HG02973 (cell line): ENCODE data around the gene TTLL7.
A peak's percentile ranks its signal among the peaks of the same experiment; 100 is the strongest.
"Not testable (repeated sequence)": the region's sequence is repeated elsewhere in the genome, so short reads cannot be mapped to it uniquely, and the experiment has no call there.

Experiments
- ATAC-seq: cut with Tn5 transposase; IDR thresholded peaks from one replicate; pipeline ENCODE4 v1.9.1; 2021; ENCODE audit warnings: moderate library complexity; ENCODE audit not compliant: unreplicated experiment

TTLL7 gene

DNA sequence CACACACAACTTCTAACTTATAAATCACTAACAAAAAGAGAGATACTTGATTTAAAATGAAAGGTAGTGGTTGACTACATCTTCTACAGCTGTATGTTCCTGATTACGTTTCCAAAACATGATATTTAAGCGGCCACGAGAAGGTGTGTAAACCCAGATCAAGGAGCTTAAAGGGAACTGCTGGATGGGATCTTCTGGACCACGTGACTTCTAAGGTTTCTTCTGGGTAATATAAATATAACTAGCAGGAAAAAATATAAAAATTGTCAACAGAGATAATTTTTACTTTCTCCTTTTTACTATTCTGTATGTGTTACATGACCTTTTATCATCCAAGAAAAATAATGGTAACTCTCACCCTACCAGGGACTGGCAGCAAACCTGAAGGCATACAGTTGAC lies 66.2 kb downstream of the TTLL7 start:
- no peak for ATAC-seq

DNA sequence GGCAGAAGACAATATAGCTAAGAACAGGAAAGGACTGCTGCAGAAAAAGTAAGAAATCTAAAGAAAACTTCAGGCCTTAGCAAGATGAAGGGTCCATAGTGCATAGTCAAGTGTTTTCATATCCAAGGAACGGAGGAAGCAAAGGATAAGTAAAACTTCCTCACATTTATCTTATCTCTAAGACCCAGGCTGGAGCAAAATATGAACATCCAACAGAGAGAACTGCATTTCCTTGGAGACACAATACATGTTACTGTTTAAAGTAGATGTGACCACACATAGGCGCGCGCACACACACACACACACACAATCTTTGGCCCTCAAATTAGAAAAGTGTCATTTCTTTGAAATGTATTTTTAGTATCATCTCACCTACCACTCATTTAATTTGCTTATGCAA lies 66.7 kb downstream of the TTLL7 start:
- ATAC-seq, result no peak

DNA sequence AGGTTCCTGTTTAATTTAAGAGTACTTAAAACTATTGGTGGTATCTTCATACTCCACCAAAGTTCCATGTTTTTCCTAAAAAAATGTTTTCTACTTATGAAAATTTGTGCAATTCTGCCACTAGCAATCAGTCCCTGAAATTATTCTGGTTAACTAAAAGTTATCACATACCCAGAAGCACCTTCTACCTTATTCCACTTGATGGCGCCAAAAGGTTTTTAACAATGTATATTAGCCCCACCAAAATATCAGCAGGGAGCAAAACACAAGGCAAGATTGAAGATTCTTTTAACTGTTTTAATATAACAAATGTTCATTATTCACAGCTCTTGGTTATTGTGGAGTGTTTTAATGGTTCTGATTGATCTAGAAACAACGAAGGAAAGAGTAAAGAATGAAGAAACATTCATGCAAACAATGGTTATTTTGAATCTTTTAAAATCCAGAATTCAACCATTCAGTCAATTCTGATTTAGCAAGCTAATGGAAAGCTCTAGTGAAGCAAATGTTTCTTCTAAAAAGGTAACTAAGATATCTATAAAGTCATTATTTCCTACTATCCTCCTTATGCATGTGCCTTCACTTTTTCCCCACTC lies 67.2 kb downstream of the TTLL7 start:
- ATAC-seq, result peak; percentile 80

DNA sequence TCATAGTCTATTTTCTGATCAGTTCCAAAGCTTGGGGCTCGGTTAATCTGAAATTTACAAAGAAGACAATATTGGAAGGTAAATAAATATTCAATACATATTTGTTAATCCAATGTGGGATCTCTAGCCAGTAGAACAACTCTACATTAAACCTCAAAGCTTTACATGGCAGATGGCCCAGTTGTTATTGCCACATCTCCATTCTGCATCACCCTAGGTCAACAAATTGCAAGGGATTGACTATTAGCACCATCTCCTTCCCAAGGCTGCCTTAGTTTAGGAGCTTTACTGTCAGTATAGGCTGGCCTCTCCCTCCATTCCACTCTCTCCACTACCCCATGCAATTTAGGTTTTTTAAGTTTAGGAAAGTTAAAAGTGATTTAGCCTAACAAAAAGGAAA lies 69.7 kb downstream of the TTLL7 start:
- no peak for ATAC-seq

DNA sequence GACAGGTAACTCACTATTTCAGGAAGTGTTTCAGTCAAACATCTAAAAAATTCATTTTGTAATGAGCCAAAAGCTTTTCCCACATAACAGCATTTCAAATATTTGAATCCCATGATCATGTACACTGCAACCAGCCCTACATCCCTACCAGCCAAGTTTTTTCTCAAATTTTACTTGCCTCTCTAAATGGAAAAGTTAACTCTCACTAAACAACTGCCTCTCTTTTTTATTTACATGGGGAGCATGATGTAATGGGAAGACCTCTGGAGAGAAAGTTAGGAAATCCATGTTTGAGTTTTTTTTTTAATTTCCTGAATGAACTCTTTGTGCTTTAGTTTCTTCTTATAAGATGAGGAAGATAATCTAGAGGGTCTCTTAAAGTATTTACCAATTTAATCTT lies 70.5 kb downstream of the TTLL7 start:
- ATAC-seq, result no peak

DNA sequence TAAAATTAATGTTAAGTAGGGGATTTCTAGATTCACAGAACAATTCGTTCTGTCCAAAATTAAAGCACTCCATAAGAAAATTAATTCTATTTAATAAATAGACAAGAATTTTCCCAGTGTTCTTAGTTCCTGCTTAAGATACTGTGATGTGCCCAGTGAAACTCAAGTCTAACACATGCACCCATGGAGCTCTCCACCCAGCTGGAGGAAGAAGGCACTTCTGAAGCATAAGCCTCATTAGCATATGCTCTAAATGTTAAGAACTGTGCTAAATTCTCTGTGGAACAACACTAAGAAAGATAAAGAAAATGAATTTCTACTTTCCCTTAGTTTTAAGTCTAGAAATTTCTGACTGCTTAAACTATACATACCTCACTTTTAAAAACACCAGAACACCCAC lies 71.2 kb downstream of the TTLL7 start:
- ATAC-seq, result no peak

DNA sequence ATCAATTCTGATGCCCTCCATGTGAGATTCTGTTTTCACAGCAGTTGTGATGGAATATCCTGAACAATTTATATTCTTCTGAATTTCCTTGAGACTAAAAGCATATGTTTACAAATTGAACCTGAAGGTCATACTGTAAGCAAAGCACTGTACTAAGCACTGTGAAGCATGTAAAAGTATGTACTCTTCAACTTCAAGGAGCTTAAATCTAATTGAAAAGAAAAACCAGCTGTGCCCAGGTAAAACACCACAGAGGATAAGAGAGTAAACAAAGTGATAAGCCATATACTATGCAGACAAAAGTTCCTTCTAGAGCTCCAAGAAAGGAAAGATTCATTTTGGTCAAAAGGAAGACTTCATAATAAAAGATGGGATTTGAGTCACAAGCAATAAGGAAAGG lies 71.9 kb downstream of the TTLL7 start:
- no peak for ATAC-seq

DNA sequence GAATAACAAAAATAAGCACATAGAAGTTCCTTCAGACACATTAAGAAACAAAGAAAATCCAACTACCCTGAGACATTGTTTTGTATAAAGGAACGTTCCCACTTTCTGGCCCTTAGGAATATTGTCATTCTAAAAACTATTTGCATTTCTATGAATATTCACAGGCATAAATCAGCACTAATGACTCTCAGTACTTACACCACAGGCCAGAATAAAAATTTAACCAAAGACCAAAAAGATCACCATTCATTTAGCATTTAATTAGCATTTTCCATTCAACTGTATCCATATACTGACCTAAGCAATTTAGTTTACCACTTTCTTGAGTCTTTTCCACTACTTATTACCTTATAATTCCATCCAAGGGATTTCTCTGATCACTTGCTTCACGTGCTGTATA lies 75.4 kb downstream of the TTLL7 start:
- no peak for ATAC-seq

DNA sequence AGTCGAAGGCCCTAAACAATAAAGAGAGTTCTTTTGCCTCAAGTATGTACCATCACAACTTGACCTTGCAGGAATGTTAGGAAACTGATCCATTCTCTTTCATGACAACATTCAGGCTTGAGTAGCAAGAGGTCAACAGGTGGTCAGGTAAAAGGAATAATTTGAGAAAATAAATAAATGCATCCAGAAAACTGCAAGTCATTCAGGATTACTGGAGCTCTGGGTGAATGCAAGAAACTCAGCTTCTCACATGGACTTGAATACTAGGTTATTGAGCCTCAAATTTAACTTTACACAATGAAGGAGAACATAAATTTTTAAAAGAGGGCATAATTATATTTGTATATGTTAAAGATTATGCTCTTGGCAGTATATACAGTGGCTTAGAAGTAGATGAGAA lies 76.5 kb downstream of the TTLL7 start:
- no peak for ATAC-seq

DNA sequence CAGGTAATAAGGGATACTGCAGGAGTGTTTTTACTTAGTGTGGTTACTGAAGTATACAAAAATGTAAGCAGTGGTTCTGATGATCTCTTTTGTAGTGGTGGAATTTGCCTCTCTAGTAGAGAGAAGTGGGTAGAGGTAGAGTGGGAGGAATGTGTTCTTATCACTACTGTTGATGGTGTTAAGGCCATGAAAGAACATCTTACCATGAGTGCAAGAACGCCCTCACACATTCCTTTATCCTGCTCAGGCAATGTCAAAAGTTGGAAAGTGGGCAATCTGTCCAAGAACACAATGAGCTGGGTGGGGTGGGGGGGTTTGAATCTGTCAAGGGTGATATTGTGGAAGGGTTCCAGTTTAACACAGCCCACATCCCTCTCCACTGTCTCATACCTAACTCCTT lies 78.6 kb downstream of the TTLL7 start:
- ATAC-seq, result no peak

DNA sequence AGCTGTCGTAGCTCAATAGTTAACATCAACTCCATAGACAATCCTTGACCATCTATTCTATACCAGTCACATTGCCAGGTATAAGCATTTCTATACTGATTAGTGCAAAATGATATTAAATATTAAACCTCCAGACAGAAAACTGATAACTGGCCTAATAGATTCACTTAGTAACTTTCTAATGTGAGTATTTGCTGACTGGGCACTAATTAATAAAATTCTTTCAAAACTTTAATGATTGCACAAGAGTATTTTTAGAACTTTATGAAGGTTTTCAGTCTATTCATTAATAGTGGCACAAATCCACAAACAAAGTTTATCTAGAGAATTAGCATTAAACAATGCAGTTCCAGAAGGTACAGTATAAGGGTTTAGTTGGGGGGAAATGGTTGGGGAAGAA lies 79.1 kb downstream of the TTLL7 start:
- ATAC-seq, result no peak

DNA sequence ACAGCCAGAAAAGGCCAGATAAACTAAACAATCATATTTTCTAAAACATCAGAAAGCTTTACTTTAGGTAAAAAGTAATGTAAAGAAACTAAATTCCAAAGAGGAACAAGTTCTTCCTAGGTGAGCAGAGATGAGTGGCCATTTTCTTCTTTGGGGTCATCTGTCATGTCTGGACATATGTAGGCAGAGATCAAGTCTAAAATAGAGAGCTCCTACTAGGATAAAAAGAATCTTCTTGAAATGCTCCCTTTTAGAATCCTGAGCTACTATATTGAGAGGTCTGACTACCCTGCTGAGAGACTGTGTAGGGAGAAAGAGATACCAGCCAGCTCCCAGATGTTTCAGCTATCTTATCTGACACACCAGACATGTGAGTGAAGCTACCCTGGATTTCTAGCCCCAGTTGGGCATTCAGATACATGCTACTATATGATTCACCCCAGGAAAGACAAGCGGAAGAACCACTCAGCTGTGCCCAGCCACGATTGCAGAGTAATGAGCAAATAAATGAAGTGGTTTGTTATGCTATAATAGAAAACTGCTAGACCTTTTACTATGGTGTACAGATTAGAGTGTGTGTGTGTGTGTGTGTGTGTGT lies 80.1 kb downstream of the TTLL7 start:
- ATAC-seq, result no peak

DNA sequence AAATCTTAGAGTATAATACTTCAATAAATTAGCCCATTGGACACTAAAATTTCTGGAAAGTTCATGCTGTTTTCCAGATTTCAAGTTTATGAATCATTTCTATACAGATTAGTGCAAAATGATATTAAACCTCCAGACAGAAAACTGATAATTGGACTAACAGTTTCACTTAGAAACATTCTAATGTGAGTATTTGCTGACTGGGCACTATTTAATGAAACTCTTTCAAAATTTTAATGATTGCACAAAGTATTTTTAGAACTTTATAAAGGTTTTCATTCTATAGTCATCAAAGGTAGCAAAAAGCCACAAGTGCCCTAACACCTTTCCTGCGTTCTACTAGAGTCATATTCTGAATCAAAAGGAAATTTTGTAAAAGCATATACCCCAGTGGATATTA lies 81.0 kb downstream of the TTLL7 start:
- no peak for ATAC-seq

DNA sequence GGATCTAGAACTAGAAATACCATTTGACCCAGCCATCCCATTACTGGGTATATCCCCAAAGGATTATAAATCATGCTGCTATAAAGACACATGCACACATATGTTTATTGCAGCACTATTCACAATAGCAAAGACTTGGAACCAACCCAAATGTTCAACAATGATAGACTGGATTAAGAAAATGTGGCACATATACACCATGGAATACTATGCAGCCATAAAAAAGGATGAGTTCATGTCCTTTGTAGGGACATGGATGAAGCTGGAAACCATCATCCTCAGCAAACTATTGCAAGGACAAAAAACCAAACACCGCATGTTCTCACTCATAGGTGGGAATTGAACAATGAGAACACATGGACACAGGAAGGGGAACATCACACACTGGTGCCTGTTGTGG lies 82.8 kb downstream of the TTLL7 start:
- not testable (repeated sequence) for ATAC-seq

DNA sequence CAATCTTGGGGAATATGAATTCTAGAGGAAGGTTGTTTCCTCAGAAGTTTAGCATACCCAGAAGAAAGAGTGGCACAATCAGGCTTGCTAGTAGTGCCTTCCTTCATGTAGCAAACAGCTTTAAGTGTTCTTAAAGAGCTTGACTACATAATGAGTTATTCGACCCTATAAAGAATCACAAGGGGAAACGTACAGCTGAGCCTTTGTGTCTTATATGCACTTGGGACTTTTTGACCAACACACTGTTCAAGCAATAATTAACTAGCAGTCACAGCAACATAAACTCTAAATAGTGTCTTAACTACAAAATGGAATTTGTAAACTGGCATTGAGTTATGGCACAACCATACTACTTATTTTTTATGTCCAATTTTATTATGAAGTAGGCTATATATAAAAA lies 86.1 kb downstream of the TTLL7 start:
- no peak for ATAC-seq

DNA sequence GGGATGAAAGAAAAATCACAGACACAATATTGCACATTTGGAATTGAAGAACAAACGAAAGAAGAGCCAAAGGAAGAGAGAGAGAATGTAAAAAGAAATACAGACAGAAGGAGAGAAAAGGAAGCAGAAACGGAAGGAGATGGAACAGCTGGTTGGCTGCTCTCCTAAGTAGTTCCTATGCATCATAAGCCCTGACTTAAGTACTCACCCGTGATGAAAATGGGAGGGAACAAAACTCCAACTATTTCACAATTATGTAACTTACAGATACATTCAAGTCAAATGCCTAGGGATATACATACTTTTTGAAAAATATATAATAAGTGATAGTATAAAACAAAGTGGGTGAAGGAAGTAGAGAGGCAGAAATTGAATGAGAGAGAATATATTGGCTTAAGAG lies 88.5 kb downstream of the TTLL7 start:
- no peak for ATAC-seq

DNA sequence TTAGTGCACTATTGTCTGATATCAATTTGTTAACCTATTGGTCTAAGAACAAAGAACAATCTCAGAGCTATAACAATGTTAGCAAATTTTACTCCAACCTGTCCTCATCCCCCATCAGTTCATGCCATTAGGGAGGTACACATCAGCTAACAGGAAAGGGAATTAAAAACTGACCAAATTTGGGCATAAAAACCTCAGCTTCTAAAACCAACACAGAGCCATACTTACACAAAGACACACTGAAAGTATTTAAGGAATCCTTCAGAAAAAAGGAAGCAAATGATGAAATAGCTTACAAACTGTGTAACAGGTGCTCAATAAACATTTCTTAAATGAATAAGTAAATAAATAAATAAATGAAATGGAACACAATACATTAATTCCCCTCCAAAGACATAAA lies 89.2 kb downstream of the TTLL7 start:
- ATAC-seq, result no peak

DNA sequence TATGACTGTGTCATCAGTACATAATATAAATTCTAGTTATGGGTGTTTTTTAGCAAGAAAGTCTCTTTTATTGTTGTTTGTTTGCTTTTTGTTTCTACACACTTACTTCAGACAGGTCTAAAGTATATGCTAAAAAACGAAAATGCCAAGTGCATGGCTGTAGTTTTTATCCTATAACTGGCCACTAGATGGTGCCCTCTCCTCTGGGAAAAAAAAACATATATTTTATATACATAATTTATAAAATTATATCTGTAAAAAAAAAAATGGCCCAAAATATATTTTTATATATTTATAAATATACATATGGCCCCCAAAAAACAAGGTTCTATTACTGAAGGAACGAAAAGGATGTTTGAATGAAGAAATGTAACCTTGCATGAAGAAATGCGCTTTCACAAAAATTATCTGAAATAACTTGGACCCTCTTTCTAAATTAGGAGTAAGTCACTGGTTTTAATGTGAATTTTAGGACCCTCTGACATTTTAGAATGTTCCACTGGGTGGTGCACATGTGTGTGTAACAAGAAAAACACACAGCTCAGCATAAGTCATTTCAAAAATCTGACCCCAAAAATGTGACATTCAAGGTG lies 93.5 kb downstream of the TTLL7 start:
- ATAC-seq, result no peak

DNA sequence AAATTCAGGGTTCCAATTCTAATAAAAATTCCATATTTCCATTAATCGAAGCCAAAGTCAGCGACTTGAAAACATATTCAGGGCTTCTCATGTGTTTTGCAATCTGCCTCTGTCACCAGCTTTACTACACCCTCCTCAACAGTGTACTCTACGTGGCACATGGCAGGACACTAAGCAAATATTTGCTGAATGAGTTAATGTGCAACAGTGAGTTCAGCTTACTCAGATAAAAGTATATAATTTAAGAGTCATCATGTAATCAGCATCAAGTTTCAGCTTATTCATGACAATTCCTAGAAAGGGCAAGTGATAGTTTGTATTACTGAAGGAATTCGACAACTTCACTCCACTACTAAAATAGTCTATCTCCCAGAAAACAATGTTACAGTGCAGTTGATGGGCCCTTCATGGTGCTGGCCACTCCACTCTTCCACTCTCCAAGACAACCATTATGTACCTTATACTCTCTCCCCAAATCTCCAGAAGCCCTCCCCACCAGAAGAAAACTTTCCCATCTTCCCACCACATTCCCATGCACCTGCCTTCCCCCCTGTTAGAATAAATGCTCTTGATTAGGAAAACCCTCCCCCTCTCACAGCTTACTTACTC lies 97.3 kb downstream of the TTLL7 start:
- no peak for ATAC-seq

DNA sequence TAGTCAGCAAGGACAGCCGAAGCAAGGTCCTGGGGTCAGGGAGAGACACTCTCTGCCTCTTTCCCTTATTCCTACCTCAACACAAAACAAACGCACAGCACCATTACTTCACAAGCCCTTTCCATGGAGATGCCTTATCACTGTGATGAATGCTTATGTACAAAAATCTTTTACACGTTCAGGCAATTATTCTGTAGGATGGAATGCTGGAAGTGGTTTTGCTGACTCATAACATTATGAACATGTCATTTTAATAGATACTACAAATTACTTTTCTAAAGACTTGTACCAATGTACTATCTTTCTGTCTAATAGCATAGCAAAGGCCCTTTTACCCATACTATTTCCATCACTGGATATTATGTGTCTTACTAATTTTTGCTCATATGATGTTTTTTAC lies 98.4 kb downstream of the TTLL7 start:
- ATAC-seq, result no peak

DNA sequence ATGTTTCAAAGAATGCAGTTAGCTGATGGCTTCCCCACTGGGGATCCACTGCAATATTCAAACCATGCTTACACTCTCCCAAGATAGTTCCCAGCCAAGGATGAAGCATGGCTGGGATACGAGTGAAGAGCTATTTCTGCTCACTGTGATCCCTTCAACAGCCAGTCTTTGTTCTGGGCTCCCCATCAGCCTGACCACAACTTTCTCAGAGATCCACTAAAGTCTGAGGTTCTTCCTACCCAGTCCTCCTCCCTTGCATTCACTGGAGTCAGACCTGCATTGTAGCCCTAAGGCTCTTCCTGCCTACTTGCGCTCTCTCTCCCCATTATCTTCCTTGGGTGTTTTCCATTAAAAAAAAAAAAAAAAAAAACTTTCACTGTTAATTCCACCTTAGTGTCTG lies 101.4 kb downstream of the TTLL7 start:
- no peak for ATAC-seq

DNA sequence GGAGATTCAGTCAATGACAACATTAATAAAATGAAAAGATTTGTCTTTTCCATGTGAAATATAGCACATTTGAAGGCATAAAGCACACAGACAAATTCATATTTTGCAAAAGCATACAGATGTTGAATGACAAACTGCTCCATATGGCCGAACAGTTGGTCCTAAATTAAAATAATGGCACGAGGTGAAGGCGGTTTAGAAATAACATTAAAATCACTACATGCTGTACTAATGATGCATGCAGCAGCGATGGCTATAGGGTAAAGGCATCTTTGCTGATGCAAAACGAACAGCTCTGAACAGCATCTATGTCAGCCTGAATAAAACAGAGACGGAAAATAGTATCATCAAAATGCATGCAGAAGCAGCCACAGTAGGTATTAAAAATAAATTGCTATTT lies 102.6 kb downstream of the TTLL7 start:
- no peak for ATAC-seq

DNA sequence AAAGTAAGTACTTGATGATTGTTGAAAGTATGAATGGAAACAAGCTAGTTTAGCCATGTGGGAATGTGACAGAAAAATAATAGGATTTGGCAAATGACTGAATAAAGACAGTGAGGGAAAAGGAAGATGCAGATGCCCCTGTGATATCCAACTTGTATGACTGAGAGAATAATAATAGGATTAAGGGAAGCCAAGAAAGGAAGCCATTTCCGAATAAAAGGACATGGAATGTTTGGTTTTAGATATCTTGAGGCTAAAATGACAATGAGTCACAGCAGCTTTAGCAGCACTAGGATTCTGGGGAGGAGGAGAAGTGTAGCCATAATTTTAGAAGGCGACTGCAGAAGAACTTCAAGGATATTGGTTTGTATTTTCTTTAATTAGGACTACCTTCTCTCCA lies 109.2 kb downstream of the TTLL7 start:
- ATAC-seq, result no peak
